Type B pancreatic cell (in vitro differentiated cells): ENCODE data around the gene CDH15. TPM values are rescaled to one million over a fixed set of nuclear protein-coding genes. Genes with fewer than 3 reads are reported as not detected.

Source experiments
- DNase-seq: peaks from one replicate; pipeline ENCODE4 v3.0.0; 2021; ENCODE audit warnings: mixed read lengths; ENCODE audit not compliant: unreplicated experiment; ENCODE audit errors: extremely low spot score
- H3K27ac Mint-ChIP-seq: 2 replicates; pipeline ENCODE4 v1.8.0; 2021; ENCODE audit warnings: mild to moderate bottlenecking, mixed read lengths
- H3K27me3 Mint-ChIP-seq: 2 replicates; pipeline ENCODE4 v1.8.0; 2021; ENCODE audit warnings: mixed read lengths
- H3K36me3 Mint-ChIP-seq: 2 replicates; pipeline ENCODE4 v1.8.0; 2021; ENCODE audit warnings: mixed read lengths
- H3K4me1 Mint-ChIP-seq: one replicate; pipeline ENCODE4 v1.8.0; 2021; ENCODE audit warnings: mixed read lengths; ENCODE audit not compliant: unreplicated experiment
- H3K4me3 Mint-ChIP-seq: 2 replicates; pipeline ENCODE4 v1.8.0; 2021; ENCODE audit warnings: mild to moderate bottlenecking, mixed read lengths
- H3K9me3 Mint-ChIP-seq: 2 replicates; pipeline ENCODE4 v1.8.0; 2021; ENCODE audit warnings: mixed read lengths
- CTCF ChIP-seq: fragments of 200-600 bp; sonication (generic); conservative IDR thresholded peaks from 2 replicates; pipeline ENCODE4 v1.5.0; 2021; ENCODE audit warnings: antibody characterized with exemption, mild to moderate bottlenecking
- total RNA-seq: library from RNA; stranded (reverse); gene quantifications from 2 replicates; pipeline ENCODE4 v1.2.1, GENCODE V29; 2021; ENCODE audit warnings: low replicate concordance

Gene CDH15
- total RNA-seq, 1 donor from 2014 or later: 5.0 TPM

GRCh38 chr16:89134269-89134668 lies 37.3 kb upstream of the CDH15 start:
- no peak overlapping the region for H3K4me3 Mint-ChIP-seq
- no peak for DNase-seq
- no peaks in the 10 kb centered on the region for H3K4me1 Mint-ChIP-seq
- H3K36me3 Mint-ChIP-seq: peaks cover 17% of the 10 kb centered on the region
- H3K27ac Mint-ChIP-seq: no peak overlapping the region
- no peaks in the 10 kb centered on the region for H3K27me3 Mint-ChIP-seq
- no peaks in the 10 kb centered on the region for H3K9me3 Mint-ChIP-seq
- TF ChIP-seq CTCF: no peak

- Mint-ChIP-seq H3K27ac (no peak overlapping the region), H3K9me3 (no peaks in the 10 kb centered on the region), H3K4me3 (no peak overlapping the region), H3K27me3 (no peaks in the 10 kb centered on the region), H3K36me3 (peaks cover 12% of the 10 kb centered on the region), H3K4me1 (no peaks in the 10 kb centered on the region)
- no peak for TF ChIP-seq CTCF
- no peak for DNase-seq
Measured at GRCh38 chr16:89135166-89135565, 36.4 kb upstream of the CDH15 start.

GRCh38 chr16:89135971-89136765 lies 35.4 kb upstream of the CDH15 start:
- Mint-ChIP-seq H3K36me3 (peaks cover 8% of the 10 kb centered on the region), H3K27ac (no peak overlapping the region)

GRCh38 chr16:89136931-89137330 lies 34.6 kb upstream of the CDH15 start:
- H3K36me3 Mint-ChIP-seq: peaks cover 4% of the 10 kb centered on the region
- TF ChIP-seq CTCF: no peak
- H3K27ac Mint-ChIP-seq: no peak overlapping the region
- no peaks in the 10 kb centered on the region for H3K4me1 Mint-ChIP-seq
- H3K9me3 Mint-ChIP-seq: no peaks in the 10 kb centered on the region
- no peak overlapping the region for H3K4me3 Mint-ChIP-seq
- no peak for DNase-seq
- H3K27me3 Mint-ChIP-seq: no peaks in the 10 kb centered on the region

More at GRCh38 chr16:89135971-89136765, 35.4 kb upstream of the CDH15 start:
- DNase-seq: no peak
- no peak for TF ChIP-seq CTCF
- Mint-ChIP-seq H3K4me1 (no peaks in the 10 kb centered on the region), H3K4me3 (no peak overlapping the region), H3K9me3 (no peaks in the 10 kb centered on the region), H3K27me3 (no peaks in the 10 kb centered on the region)

- no peak for DNase-seq
- Mint-ChIP-seq H3K27ac (no peak overlapping the region), H3K36me3 (peaks cover 4% of the 10 kb centered on the region), H3K4me1 (no peaks in the 10 kb centered on the region), H3K9me3 (no peaks in the 10 kb centered on the region), H3K27me3 (no peaks in the 10 kb centered on the region), H3K4me3 (no peak overlapping the region)
- TF ChIP-seq CTCF: no peak
Measured at GRCh38 chr16:89137666-89138512, 33.7 kb upstream of the CDH15 start.
